Measurements from ENCODE around the gene MMEL1. TPM values are rescaled to one million over a fixed set of nuclear protein-coding genes. Genes with fewer than 3 reads are reported as not detected.

MMEL1 gene
- total RNA-seq, 1 donor from 2014 or later: 4.0 TPM

DNA sequence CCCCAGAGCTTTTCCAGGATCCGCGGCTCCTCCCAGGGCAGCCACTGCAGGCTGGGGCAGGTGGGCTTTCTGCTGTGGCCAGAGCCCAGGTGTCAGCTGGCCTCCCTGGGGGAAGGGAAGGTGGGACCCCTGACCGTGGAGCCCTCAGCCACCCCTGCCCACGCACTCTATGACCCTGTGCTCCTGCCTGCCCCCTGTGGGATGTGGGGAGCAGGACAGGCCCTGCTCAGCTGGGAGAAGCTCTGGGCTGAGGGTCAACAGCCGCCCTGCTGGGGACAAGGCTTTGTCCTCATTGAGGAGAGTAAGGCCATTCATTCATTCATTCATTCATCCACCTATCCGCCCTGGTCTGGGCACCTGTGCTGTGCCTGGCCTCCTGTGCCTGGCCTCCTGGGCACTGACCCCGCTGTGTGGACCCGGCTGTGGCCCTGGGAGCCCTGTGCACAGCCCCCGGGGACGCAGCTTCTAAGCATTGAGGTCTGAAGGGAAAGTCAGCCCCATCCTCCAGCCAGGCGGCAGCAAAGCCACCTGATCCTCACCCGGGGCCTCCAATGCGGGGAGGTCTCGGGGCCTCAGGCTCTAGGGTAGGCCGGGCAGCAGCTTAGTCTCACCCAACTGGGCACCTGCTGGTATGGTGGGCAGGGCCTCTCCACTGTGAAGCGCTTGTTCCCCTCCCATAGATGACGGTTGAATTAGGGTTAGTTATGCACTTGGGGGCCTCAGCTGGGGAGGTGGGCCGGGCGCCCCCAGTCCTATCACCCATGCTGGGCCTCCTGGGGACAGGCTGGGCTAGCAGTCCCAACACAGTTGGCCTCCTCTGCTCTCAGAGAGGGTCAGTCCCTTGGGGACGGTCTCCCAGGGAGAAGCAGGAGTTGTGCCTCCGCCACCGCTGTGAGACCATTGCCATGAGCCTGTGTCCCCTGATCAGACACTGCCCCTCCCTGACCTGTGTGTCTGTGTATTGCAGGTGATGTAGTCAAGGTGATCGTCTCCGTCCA is 70.6 kb downstream of the MMEL1 start:
- no peak overlapping the region for H3K27ac Mint-ChIP-seq (ENCODE audit: unreplicated experiment)
- H3K36me3 Mint-ChIP-seq (ENCODE audit: unreplicated experiment): no peaks in the 10 kb centered on the region
- no peak overlapping the region for H3K4me3 Mint-ChIP-seq (ENCODE audit: unreplicated experiment)
- H3K27me3 Mint-ChIP-seq (ENCODE audit: unreplicated experiment): peaks cover 4% of the 10 kb centered on the region
- DNase-seq: no peak
- peaks cover 3% of the 10 kb centered on the region for H3K9me3 Mint-ChIP-seq (ENCODE audit: unreplicated experiment)
- H3K4me1 Mint-ChIP-seq (ENCODE audit: low read depth, unreplicated experiment): peaks cover 4% of the 10 kb centered on the region
- TF ChIP-seq, protein P1, sequence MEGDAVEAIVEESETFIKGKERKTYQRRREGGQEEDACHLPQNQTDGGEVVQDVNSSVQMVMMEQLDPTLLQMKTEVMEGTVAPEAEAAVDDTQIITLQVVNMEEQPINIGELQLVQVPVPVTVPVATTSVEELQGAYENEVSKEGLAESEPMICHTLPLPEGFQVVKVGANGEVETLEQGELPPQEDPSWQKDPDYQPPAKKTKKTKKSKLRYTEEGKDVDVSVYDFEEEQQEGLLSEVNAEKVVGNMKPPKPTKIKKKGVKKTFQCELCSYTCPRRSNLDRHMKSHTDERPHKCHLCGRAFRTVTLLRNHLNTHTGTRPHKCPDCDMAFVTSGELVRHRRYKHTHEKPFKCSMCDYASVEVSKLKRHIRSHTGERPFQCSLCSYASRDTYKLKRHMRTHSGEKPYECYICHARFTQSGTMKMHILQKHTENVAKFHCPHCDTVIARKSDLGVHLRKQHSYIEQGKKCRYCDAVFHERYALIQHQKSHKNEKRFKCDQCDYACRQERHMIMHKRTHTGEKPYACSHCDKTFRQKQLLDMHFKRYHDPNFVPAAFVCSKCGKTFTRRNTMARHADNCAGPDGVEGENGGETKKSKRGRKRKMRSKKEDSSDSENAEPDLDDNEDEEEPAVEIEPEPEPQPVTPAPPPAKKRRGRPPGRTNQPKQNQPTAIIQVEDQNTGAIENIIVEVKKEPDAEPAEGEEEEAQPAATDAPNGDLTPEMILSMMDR (IDR thresholded peaks at IDR 0.05; ENCODE audit: partially characterized antibody, unreplicated experiment): peak; percentile 36

DNA sequence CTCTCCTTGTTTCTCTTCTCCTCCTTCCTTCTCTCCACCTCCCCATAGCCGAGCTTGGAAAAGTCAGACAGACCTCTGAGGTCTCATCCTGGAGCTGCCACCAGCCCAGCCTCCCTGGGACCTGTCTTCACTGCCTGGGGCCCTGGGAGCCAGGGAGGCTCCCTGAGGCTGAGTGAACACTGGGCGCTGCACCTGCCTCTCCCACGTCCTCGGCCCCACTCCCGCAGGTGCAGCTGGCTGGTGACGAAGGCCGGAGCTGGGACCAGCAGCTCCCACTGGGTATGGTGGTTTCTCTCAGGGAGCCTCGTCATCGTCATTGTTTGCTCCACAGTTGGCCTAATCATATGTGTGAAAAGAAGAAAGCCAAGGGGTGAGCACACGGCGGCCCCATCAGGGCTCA is 71.4 kb downstream of the MMEL1 start:
- DNase-seq: no peak
- Mint-ChIP-seq H3K27ac (ENCODE audit: unreplicated experiment) (no peak overlapping the region), H3K36me3 (ENCODE audit: unreplicated experiment) (no peaks in the 10 kb centered on the region), H3K9me3 (ENCODE audit: unreplicated experiment) (peaks cover 3% of the 10 kb centered on the region), H3K4me1 (ENCODE audit: low read depth, unreplicated experiment) (peaks cover 4% of the 10 kb centered on the region), H3K4me3 (ENCODE audit: unreplicated experiment) (no peak overlapping the region), H3K27me3 (ENCODE audit: unreplicated experiment) (peaks cover 4% of the 10 kb centered on the region)
- TF ChIP-seq, protein P1 (IDR thresholded peaks at IDR 0.05; ENCODE audit: partially characterized antibody, unreplicated experiment): no peak

DNA sequence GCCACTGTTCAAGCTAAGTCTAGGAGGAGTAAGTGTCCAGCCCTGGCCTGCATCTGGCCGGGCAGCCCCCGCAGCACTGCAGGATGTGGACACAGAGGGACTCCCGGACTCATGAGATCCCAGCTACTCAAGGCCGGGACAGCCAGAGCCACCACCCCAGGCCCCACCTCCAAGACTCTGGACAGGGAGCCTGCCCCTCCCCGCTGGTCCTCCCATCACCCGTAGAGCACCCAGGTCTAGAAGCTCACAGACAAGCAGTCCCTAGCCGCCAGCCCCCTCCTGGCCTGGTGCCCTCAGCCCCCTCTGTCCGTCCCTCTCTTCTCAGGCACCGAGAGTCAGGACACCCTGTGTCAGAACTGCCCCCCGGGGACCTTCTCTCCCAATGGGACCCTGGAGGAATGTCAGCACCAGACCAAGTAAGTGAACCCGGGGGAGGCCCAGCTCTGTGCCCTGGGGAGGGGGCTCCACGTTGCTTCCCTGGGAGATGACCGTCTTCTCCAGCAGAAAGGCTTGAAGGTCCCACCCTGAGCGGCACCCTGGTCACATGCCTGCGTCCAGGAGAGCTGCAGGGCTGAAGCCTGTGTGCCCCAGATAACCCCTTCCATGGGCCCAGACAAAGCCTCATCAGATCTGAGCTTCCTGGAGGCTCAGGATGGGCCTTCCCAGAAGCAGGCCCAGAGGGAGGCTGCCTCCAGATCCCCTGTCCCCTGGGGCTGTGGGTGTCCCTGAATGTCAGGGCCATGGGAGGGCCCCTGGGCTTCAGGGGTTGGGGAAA is 72.3 kb downstream of the MMEL1 start:
- H3K4me3 Mint-ChIP-seq (ENCODE audit: unreplicated experiment): no peak overlapping the region
- H3K27ac Mint-ChIP-seq (ENCODE audit: unreplicated experiment): no peak overlapping the region
- peaks cover 7% of the 10 kb centered on the region for H3K4me1 Mint-ChIP-seq (ENCODE audit: low read depth, unreplicated experiment)
- no peak for DNase-seq
- peaks cover 4% of the 10 kb centered on the region for H3K27me3 Mint-ChIP-seq (ENCODE audit: unreplicated experiment)
- TF ChIP-seq, protein P1 (IDR thresholded peaks at IDR 0.05; ENCODE audit: partially characterized antibody, unreplicated experiment): no peak
- no peaks in the 10 kb centered on the region for H3K36me3 Mint-ChIP-seq (ENCODE audit: unreplicated experiment)
- peaks cover 3% of the 10 kb centered on the region for H3K9me3 Mint-ChIP-seq (ENCODE audit: unreplicated experiment)

DNA sequence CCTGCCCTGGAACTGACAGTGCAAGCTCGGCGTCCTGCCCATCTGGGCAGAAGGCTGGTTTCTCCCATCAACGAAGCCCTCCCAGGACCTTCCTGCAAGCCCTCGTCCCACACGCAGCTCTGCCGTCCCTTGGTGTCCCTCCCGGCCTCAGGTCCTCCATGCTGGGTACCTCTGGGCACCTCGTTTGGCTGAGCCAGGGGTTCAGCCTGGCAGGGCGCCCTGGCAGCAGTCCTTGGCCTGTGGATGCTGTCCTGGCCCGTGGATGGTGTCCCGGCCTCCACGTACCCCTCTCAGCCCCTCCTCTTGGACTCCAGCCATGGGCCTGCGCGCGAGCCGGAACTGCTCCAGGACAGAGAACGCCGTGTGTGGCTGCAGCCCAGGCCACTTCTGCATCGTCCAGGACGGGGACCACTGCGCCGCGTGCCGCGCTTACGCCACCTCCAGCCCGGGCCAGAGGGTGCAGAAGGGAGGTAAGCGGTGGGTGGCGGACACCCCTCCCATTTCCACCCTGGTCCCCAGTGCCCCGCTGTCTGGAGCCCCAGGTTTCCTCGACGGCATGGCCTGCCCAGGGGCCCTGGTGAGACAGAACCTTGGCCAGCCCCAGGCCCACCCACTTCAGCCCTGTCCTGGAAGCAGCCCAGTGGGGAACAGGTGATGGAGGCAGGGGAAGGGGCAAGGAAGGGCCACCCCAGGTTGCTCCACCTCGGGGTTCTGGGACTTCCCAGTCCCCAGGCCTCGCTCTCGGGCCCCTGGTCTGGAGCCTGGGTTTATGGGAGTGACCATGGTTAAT is 73.1 kb downstream of the MMEL1 start:
- Mint-ChIP-seq H3K4me3 (ENCODE audit: unreplicated experiment) (no peak overlapping the region), H3K27me3 (ENCODE audit: unreplicated experiment) (peaks cover 5% of the 10 kb centered on the region), H3K27ac (ENCODE audit: unreplicated experiment) (no peak overlapping the region), H3K36me3 (ENCODE audit: unreplicated experiment) (no peaks in the 10 kb centered on the region), H3K9me3 (ENCODE audit: unreplicated experiment) (peaks cover 3% of the 10 kb centered on the region), H3K4me1 (ENCODE audit: low read depth, unreplicated experiment) (peaks cover 7% of the 10 kb centered on the region)
- TF ChIP-seq, protein P1 (IDR thresholded peaks at IDR 0.05; ENCODE audit: partially characterized antibody, unreplicated experiment): no peak
- DNase-seq: peak; percentile 17

All from glutamatergic neuron (in vitro differentiated cells).